ENCODE data around the gene GHITM.
A peak's percentile ranks its signal among the peaks of the same experiment; 100 is the strongest.
"Not testable (repeated sequence)": the region's sequence is repeated elsewhere in the genome, so short reads cannot be mapped to it uniquely, and the experiment has no call there.

Gene GHITM

GRCh38 chr10:84140036-84140379 lies 699 bp downstream of the GHITM start:
- DNase-seq (ENCODE audit: low read depth, low spot score), result no peak
- H3K27ac ChIP-seq, result peak overlapping the region; percentile 95

GRCh38 chr10:84147347-84147746 lies 8.0 kb downstream of the GHITM start:
- H3K27ac ChIP-seq, result no peak overlapping the region
- no peak for DNase-seq (ENCODE audit: low read depth, low spot score)

- not testable (repeated sequence) for H3K27ac ChIP-seq; DNase-seq (ENCODE audit: low read depth, low spot score)
These were observed 8.8 kb downstream of the GHITM start for GRCh38 chr10:84148006-84148597.

DNA sequence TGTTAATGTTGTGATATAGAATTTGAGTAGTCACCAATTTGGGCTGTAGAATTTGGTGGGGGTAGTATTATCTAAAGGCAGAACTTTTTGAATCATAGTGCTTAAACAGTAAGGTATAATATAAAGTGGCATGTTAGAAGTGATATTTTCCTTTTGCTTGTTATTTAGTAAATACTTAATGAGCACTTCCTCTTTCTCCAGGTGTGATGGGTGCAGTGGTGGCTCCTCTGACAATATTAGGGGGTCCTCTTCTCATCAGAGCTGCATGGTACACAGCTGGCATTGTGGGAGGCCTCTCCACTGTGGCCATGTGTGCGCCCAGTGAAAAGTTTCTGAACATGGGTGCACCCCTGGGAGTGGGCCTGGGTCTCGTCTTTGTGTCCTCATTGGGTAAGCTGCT lies 10.5 kb downstream of the GHITM start:
- no peak for DNase-seq (ENCODE audit: low read depth, low spot score)

GRCh38 chr10:84152769-84153168 lies 13.5 kb downstream of the GHITM start:
- no peak for DNase-seq (ENCODE audit: low read depth, low spot score)
- H3K27ac ChIP-seq, result no peak overlapping the region

More for the DNA sequence above, 10.5 kb downstream of the GHITM start:
- H3K27ac ChIP-seq, result no peak overlapping the region

- no peak for DNase-seq (ENCODE audit: low read depth, low spot score)
These were observed 16.2 kb downstream of the GHITM start for GRCh38 chr10:84155521-84155920.

DNA sequence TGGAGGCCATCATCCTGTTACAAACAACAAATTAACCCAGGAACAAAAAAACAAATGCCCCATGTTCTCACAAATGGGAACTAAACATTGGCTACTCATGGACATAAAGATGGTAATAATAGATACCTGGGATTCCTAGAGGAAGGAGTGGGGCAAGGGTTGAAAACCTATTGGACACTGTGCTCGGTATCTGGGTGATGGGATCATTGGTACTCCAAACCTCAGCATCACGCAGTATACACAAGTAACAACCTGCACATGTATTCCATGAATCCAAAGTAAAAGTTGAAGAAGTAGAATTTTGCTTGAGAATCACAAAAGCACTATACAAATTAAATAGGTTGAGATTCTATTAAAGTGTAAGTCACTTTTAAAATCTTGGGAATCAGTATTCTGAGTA lies 16.7 kb downstream of the GHITM start:
- DNase-seq (ENCODE audit: low read depth, low spot score), result no peak
- H3K27ac ChIP-seq, result no peak overlapping the region

More at GRCh38 chr10:84155521-84155920, 16.2 kb downstream of the GHITM start:
- no peak overlapping the region for H3K27ac ChIP-seq

DNA sequence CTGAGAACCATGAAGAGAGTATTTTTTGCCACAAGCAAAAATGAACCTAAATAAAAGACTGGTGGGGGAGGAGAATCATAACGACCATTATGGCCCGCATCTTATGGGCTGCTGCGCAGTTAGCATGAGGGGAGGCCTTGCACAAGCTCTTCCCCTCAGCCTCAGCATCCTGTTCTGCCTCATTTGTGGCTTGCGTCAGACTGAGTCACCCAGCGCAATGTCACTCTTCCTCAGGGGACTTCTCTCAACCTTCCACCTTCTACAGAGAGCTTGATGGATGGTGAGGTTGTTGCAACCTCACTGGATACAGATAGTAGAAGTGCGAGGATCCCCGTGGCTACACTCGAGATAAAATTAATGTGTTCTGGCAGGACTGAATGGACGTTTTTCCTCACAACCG lies 17.5 kb downstream of the GHITM start:
- H3K27ac ChIP-seq, result no peak overlapping the region
- DNase-seq (ENCODE audit: low read depth, low spot score), result no peak

DNA sequence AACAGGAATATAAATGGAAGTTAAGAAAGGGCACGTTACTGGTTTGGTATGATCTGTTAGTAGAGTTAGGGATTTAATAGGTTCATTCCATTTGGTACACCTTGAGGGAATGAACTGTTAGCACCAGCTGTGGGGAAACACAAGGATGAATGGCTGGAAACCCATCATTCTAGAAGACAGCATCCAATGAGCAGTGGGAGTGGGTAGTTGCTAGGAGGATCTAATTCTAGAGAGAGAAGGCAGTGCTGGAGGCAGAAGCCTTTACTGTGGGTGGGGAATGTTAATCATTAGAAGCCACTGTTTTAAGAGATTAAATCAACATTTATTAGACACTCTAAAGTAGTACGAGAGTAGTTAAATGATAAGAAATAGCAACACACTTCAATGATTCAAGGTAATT lies 18.8 kb downstream of the GHITM start:
- H3K27ac ChIP-seq, result no peak overlapping the region

GRCh38 chr10:84158550-84158949 lies 19.2 kb downstream of the GHITM start:
- no peak overlapping the region for H3K27ac ChIP-seq
- DNase-seq (ENCODE audit: low read depth, low spot score), result no peak

More for the DNA sequence above, 18.8 kb downstream of the GHITM start:
- no peak for DNase-seq (ENCODE audit: low read depth, low spot score)

DNA sequence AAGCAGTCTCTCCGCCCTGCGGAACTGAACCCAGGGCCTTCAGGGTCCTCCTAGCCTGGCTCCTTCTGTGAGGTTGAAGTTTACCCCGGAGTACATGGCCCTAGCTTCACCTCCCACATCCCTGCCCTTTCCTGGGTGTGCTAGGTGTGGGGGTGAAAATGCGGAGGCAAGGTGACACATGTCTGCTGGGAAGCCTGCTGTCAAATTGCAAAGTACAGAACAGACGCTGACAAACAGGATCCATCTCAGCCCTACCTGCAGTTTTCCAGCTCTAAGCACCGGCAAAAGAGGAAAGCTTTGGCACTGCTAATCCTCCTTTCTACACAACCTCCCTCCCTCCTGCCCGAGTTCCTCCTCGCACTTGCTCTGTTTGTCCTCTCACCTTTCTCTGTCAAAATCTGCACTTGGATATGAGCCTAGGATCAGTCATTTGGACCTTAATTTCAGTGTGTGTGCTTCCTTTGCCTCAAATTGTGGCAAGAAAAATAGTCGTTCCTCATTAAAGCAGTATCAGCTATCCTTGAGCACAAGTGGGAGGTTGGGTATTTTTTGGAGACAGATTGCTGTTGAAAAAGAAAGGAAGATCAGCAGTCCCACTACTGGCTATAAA lies 19.9 kb downstream of the GHITM start:
- H3K27ac ChIP-seq, result no peak overlapping the region
- DNase-seq (ENCODE audit: low read depth, low spot score), result no peak

DNA sequence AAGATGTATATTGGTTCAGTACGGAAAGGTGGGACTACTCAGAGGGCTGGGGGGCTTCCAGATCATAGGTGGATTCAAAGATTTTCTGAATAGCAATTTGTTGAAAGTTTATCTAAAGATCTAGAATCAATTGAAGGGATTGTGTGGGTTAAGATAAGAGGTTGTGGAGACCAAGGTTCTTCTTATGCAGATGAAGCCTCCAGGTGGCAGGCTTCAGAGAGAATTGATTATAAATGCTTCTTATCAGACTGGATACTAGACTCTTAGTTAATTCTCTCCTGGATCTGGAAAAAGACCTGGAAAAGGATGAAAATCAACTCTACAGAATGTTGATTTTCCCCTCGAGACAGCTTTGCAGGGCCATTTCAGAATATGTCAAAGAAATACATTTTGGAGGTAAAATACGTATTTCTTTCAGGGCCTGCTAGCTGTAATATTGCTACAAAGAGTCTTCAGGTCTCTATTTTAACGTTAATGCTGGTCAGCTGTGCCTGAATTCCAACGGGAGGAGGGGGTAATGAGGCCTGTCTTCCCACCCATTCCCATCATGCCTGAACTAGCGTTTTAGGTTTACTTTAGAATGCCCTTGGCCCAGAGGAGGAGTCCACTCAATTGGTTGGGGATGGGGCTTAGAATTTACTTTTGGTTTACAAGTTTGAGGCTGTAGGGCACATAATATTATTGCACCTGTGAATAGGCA lies 21.5 kb downstream of the GHITM start:
- DNase-seq (ENCODE audit: low read depth, low spot score), result no peak
- H3K27ac ChIP-seq, result no peak overlapping the region

GRCh38 chr10:84163996-84164395 lies 24.7 kb downstream of the GHITM start:
- no peak overlapping the region for H3K27ac ChIP-seq
- DNase-seq (ENCODE audit: low read depth, low spot score), result no peak

DNA sequence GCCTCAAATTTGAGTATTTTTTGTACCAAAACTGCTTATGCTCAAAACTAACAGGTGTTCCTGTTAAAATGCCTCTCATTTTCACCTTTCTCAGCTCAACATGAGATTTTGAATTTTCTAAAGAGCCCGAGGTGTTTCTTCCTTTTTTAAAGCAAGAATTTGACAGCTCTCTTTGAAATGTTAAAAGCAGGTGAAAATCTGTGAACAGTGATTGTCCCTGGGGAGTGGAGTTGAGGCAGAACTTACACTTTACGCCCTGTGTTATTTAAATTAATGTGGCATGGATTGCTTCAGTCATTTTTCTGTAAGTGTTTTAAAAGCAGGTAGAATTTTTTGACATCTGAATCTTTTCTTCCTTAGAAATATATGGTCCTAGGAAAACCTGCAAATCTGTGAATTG lies 25.1 kb downstream of the GHITM start:
- no peak overlapping the region for H3K27ac ChIP-seq
- DNase-seq (ENCODE audit: low read depth, low spot score), result no peak

DNA sequence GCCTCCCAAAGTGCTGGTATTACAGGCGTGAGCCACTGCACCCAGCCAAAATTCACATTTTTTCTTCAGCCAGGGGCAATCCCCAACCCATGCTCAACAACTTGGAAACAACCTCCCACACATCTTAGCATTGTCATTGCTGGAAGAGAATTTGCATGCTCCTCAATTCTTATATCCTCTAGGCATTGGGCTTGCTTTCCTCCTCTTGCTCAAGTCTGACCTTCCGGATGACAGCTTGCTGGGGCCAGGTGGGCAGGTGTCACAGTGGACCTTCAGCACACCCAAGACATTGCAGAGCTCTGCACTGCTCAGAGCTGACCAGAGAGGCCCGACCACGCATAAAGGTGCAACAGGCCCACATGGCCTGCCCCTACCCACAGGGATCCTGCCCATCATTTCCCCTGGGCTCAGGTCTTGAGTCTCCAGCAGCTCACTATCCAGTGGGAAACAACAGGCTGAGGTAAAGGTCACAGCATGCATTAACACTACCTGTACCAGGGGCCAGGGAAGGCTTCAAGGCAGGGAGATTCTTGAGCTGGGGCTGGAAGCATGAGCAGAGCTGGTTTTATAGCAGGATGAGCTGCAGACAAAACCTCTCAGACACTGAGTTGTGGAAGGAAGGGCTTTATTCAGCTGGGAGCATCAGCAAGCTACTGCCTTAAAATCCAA lies 27.4 kb downstream of the GHITM start:
- H3K27ac ChIP-seq, result peak overlapping the region; percentile 48

GRCh38 chr10:84167289-84167653 lies 28.0 kb downstream of the GHITM start:
- H3K27ac ChIP-seq, result peak overlapping the region; percentile 48
- DNase-seq (ENCODE audit: low read depth, low spot score), result not testable (repeated sequence)

More for the DNA sequence above, 27.4 kb downstream of the GHITM start:
- DNase-seq (ENCODE audit: low read depth, low spot score), result no peak

GRCh38 chr10:84168382-84168781 lies 29.1 kb downstream of the GHITM start:
- H3K27ac ChIP-seq, result peak overlapping the region; percentile 48
- not testable (repeated sequence) for DNase-seq (ENCODE audit: low read depth, low spot score)

DNA sequence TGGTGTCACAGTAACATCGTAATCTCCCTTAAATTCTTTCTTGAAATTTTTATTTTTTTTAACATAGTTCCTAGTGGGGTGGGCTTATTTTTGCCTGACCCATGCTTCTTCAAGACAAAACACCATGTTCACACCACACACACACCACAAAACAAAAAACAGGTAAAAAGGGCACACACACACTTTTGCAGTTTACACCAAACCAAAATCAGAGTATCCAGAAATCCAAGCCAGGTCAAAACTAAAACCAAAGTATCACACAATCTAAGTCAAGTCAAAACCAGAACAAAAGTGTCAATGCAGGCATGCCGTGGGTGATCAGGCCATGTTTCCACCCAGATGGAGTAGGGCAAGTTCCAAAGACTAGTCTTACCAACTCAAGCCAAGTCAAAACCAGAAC lies 31.9 kb downstream of the GHITM start:
- not testable (repeated sequence) for DNase-seq (ENCODE audit: low read depth, low spot score)
- H3K27ac ChIP-seq, result peak overlapping the region; percentile 95

- DNase-seq (ENCODE audit: low read depth, low spot score), result not testable (repeated sequence)
- H3K27ac ChIP-seq, result peak overlapping the region; percentile 95
These were observed 32.6 kb downstream of the GHITM start for GRCh38 chr10:84171700-84172466.

Measured in epithelial cell of prostate (primary cell).